H9 (cell line): ENCODE data around the gene DUSP14. TPM values are rescaled to one million over a fixed set of nuclear protein-coding genes. Genes with fewer than 3 reads are reported as not detected.
A peak's percentile ranks its signal among the peaks of the same experiment; 100 is the strongest.

Source experiments
- DNase-seq: peaks from one replicate; pipeline ENCODE4 v3.0.0-alpha.2; 2017
- H2AFZ ChIP-seq: one replicate; pipeline ENCODE4 v1.6.1; 2013; ENCODE audit warnings: mild to moderate bottlenecking, low read length, control low read depth, moderate library complexity
- H2AK5ac ChIP-seq: 2 replicates; pipeline ENCODE4 v1.6.1; 2013; ENCODE audit warnings: low read length, control low read depth, mixed read lengths; ENCODE audit not compliant: insufficient read length
- H2BK120ac ChIP-seq: one replicate; pipeline ENCODE4 v1.6.1; 2013; ENCODE audit warnings: low read depth, mild to moderate bottlenecking, low read length, control low read depth, inconsistent platforms; ENCODE audit not compliant: poor library complexity, severe bottlenecking
- H2BK12ac ChIP-seq: 2 replicates; pipeline ENCODE4 v1.6.1; 2013; ENCODE audit warnings: low read length, control low read depth, mixed read lengths, low read depth; ENCODE audit not compliant: insufficient read length
- H2BK15ac ChIP-seq: 2 replicates; pipeline ENCODE4 v1.6.1; 2013; ENCODE audit warnings: low read depth, low read length, control low read depth
- H2BK20ac ChIP-seq: one replicate; pipeline ENCODE4 v1.6.1; 2013; ENCODE audit warnings: low read depth, mild to moderate bottlenecking, low read length, control low read depth, inconsistent platforms; ENCODE audit not compliant: poor library complexity, severe bottlenecking
- H2BK5ac ChIP-seq: 2 replicates; pipeline ENCODE4 v1.6.1; 2013; ENCODE audit warnings: low read length, control low read depth, mixed read lengths; ENCODE audit not compliant: insufficient read length
- H3K14ac ChIP-seq: 2 replicates; pipeline ENCODE4 v1.6.1; 2013; ENCODE audit warnings: low read length, control low read depth; ENCODE audit not compliant: insufficient read depth
- H3K18ac ChIP-seq: 2 replicates; pipeline ENCODE4 v1.6.1; 2013; ENCODE audit warnings: low read depth, mild to moderate bottlenecking, mixed read lengths, low read length, control low read depth; ENCODE audit not compliant: insufficient read length
- H3K23ac ChIP-seq: 2 replicates; pipeline ENCODE4 v1.6.1; 2013; ENCODE audit warnings: low read length, control low read depth, mixed read lengths, low read depth; ENCODE audit not compliant: insufficient read length
- H3K23me2 ChIP-seq: 2 replicates; pipeline ENCODE4 v1.6.1; 2013; ENCODE audit warnings: low read depth, mild to moderate bottlenecking, mixed read lengths, low read length, control low read depth; ENCODE audit not compliant: insufficient read length, poor library complexity, severe bottlenecking
- H3K27ac ChIP-seq: 2 replicates; pipeline ENCODE4 v1.5.1; 2013; ENCODE audit warnings: low read length, control low read depth, mixed read lengths, low read depth; ENCODE audit not compliant: insufficient read length
- H3K27me3 ChIP-seq: 2 replicates; pipeline ENCODE4 v1.6.1; 2013; ENCODE audit warnings: low read length, control low read depth, inconsistent platforms; ENCODE audit not compliant: insufficient read depth
- H3K4ac ChIP-seq: 2 replicates; pipeline ENCODE4 v1.6.1; 2013; ENCODE audit warnings: low read depth, mild to moderate bottlenecking, control low read depth, inconsistent platforms, low read length, moderate library complexity
- H3K4me1 ChIP-seq: 2 replicates; pipeline ENCODE4 v1.6.1; 2013; ENCODE audit warnings: low read length, control low read depth, inconsistent platforms; ENCODE audit not compliant: insufficient read depth
- H3K4me2 ChIP-seq: 2 replicates; pipeline ENCODE4 v1.6.1; 2013; ENCODE audit warnings: low read length, control low read depth, mixed read lengths; ENCODE audit not compliant: insufficient read length, insufficient read depth
- H3K56ac ChIP-seq: 2 replicates; pipeline ENCODE4 v1.6.1; 2013; ENCODE audit warnings: low read depth, mild to moderate bottlenecking, mixed read lengths, low read length, control low read depth; ENCODE audit not compliant: insufficient read length
- H3K79me1 ChIP-seq: 2 replicates; pipeline ENCODE4 v1.6.1; 2013; ENCODE audit warnings: low read depth, mild to moderate bottlenecking, moderate library complexity, low read length, control low read depth, inconsistent platforms; ENCODE audit not compliant: insufficient read depth, poor library complexity, severe bottlenecking
- H3K79me2 ChIP-seq: 2 replicates; pipeline ENCODE4 v1.6.1; 2013; ENCODE audit warnings: low read length, control low read depth, inconsistent platforms; ENCODE audit not compliant: insufficient read depth
- H3K9ac ChIP-seq: 2 replicates; pipeline ENCODE4 v1.6.1; 2013; ENCODE audit warnings: low read length, control low read depth, mixed read lengths; ENCODE audit not compliant: insufficient read length; ENCODE audit errors: extremely low read depth
- H3K9me3 ChIP-seq: one replicate; pipeline ENCODE4 v1.6.1; 2013; ENCODE audit warnings: low read depth, low read length, inconsistent platforms; ENCODE audit not compliant: control insufficient read depth
- H3T11ph ChIP-seq: one replicate; pipeline ENCODE4 v1.6.1; 2013; ENCODE audit warnings: mild to moderate bottlenecking, low read length, control low read depth, inconsistent platforms
- H4K20me1 ChIP-seq: one replicate; pipeline ENCODE4 v1.6.1; 2013; ENCODE audit not compliant: control insufficient read depth, insufficient read length, insufficient read depth
- H4K5ac ChIP-seq: 2 replicates; pipeline ENCODE4 v1.6.1; 2013; ENCODE audit warnings: low read depth, mild to moderate bottlenecking, mixed read lengths, low read length, control low read depth; ENCODE audit not compliant: insufficient read length
- H4K8ac ChIP-seq: replicated peaks from 2 replicates; pipeline ENCODE4 v1.6.1; 2013; ENCODE audit warnings: low read length, control low read depth, mixed read lengths, low read depth; ENCODE audit not compliant: insufficient read length
- H4K91ac ChIP-seq: 2 replicates; pipeline ENCODE4 v1.6.1; 2013; ENCODE audit warnings: low read depth, mild to moderate bottlenecking, moderate library complexity, mixed read lengths, low read length, control low read depth; ENCODE audit not compliant: insufficient read length
- H3K27ac Mint-ChIP-seq, 3 experiments: 2 replicates in 2 of 3; 3 replicates in 1 of 3; pipeline ENCODE4 v1.8.0; 2020 to 2021; ENCODE audit warnings: mixed read lengths in 3 of 3, mild to moderate bottlenecking in 1 of 3, moderate library complexity in 1 of 3
- H3K27me3 Mint-ChIP-seq: 2 replicates; pipeline ENCODE4 v1.8.0; 2021; ENCODE audit warnings: low read depth, mild to moderate bottlenecking, moderate library complexity, mixed read lengths
- H3K36me3 Mint-ChIP-seq, 3 experiments: 2 replicates in 2 of 3; 3 replicates in 1 of 3; pipeline ENCODE4 v1.8.0; 2020 to 2021; ENCODE audit warnings: low read depth in 3 of 3, mixed read lengths in 3 of 3; ENCODE audit not compliant: insufficient read depth in 1 of 3
- H3K4me1 Mint-ChIP-seq, 2 experiments: 2 replicates each; pipeline ENCODE4 v1.8.0; 2020; ENCODE audit warnings: mixed read lengths in 2 of 2
- H3K4me3 Mint-ChIP-seq, 2 experiments: 2 replicates in 1 of 2; 3 replicates in 1 of 2; pipeline ENCODE4 v1.8.0; 2020 to 2021; ENCODE audit warnings: mild to moderate bottlenecking in 2 of 2, mixed read lengths in 2 of 2, moderate library complexity in 1 of 2
- H3K9me3 Mint-ChIP-seq, 2 experiments: 2 replicates in 1 of 2; 3 replicates in 1 of 2; pipeline ENCODE4 v1.8.0; 2020; ENCODE audit warnings: mild to moderate bottlenecking in 2 of 2, mixed read lengths in 2 of 2, moderate library complexity in 1 of 2
- CTCF ChIP-seq: fragments of 200-600 bp; sonication (generic); conservative IDR thresholded peaks from 3 replicates; pipeline ENCODE4 v1.8.0; 2021; ENCODE audit warnings: antibody characterized with exemption, mild to moderate bottlenecking
- WGBS: extraction: QIAGEN DNeasy Blood & Tissue Kit; methylation state at CpG from one replicate; pipeline ENCODE4 v1.1.7; 2013; ENCODE audit warnings: missing lambda C conversion rate, low lambda C conversion rate, mixed read lengths; ENCODE audit not compliant: insufficient read length; ENCODE audit errors: extremely low coverage; 5-methylcytosine and 5-hydroxymethylcytosine counted together
- total RNA-seq: library from RNA; stranded (reverse); gene quantifications from 2 replicates; pipeline ENCODE4 v1.2.1, GENCODE V29; 2021

The DUSP14 gene
- total RNA-seq, 1 experiment from 2014 or later, result 21.3 TPM

- H3K4ac ChIP-seq, result no peak overlapping the region
- peaks cover 8% of the 10 kb centered on the region for H3K27me3 Mint-ChIP-seq
- H3T11ph ChIP-seq, result no peak overlapping the region
- H3K36me3 Mint-ChIP-seq, result peaks cover 0 to 3% (median 2%) of the 10 kb centered on the region in 3 experiments; a peak in 4 of 7 replicates
- H3K23me2 ChIP-seq, result peaks cover 7% of the 10 kb centered on the region
- DNase-seq, result no peak
- no peak overlapping the region; a peak in 1 of 7 replicates for H3K27ac Mint-ChIP-seq
- no peak overlapping the region for H3K56ac ChIP-seq
- peaks cover 7% of the 10 kb centered on the region for H3K4me1 ChIP-seq
- peaks cover 37% of the 10 kb centered on the region in 2 experiments for H3K4me1 Mint-ChIP-seq
- no peak overlapping the region for H2BK12ac ChIP-seq
- H2BK15ac ChIP-seq, result no peak overlapping the region; the same call in 1 of the 2 replicates
- H3K9me3 ChIP-seq, result no peaks in the 10 kb centered on the region
- no peak overlapping the region for H3K27ac ChIP-seq
- H3K4me3 Mint-ChIP-seq, result no peak overlapping the region
- H3K79me2 ChIP-seq, result peaks cover 6% of the 10 kb centered on the region; the same call in 1 of the 2 replicates
- no peak overlapping the region for H2AFZ ChIP-seq
- H3K9ac ChIP-seq, result no peak overlapping the region
- H2AK5ac ChIP-seq, result no peak overlapping the region
- H4K91ac ChIP-seq, result no peak overlapping the region
- H2BK20ac ChIP-seq, result no peak overlapping the region
- H4K5ac ChIP-seq, result no peak overlapping the region
- peaks cover 2% of the 10 kb centered on the region for H3K79me1 ChIP-seq
- WGBS, result no CpG with 5 or more reads among the region's 3 CpGs
- no peak overlapping the region for H2BK120ac ChIP-seq
- H3K18ac ChIP-seq, result no peak overlapping the region
- no peak overlapping the region for H2BK5ac ChIP-seq
- H3K23ac ChIP-seq, result no peak overlapping the region
- no peak overlapping the region for H4K8ac ChIP-seq
- no peak overlapping the region for H3K4me2 ChIP-seq
- no peaks in the 10 kb centered on the region; a peak in 2 of 5 replicates for H3K9me3 Mint-ChIP-seq
- no peak for TF ChIP-seq CTCF
- no peaks in the 10 kb centered on the region for H4K20me1 ChIP-seq
- H3K14ac ChIP-seq, result 0 out of 2 replicates have a peak overlapping the region, but pooled peaks have one; percentile 32
- no peaks in the 10 kb centered on the region for H3K27me3 ChIP-seq
Observed at GRCh38 chr17:37494401-37494831, 4.7 kb downstream of the DUSP14 start.
